ENCODE data around the gene PTPA. TPM values are rescaled to one million over a fixed set of nuclear protein-coding genes. Genes with fewer than 3 reads are reported as not detected.
A peak's percentile ranks its signal among the peaks of the same experiment; 100 is the strongest.

The PTPA gene
- total and polyA plus RNA-seq, 9 of the 15 experiments (the other 6 are each of a cell fraction or from before 2014, with no cell fraction given) = 1.7 to 121 (median 72.6) TPM

- TF ChIP-seq ARID4B (CRISPR knock-in tag; IDR thresholded peaks at IDR 0.05) (no peak), DPF2 (IDR thresholded peaks at IDR 0.05) (peak; percentile 80), CHD1 (IDR thresholded peaks at IDR 0.05; ENCODE audit: low read length) (peak; percentile 53), NR3C1 (CRISPR knock-in tag; IDR thresholded peaks at IDR 0.05) (no peak), TEAD4 (IDR thresholded peaks at IDR 0.05; ENCODE audit: low read length) (peak; percentile 69), TEAD4 (CRISPR knock-in tag; IDR thresholded peaks at IDR 0.05; ENCODE audit: borderline replicate concordance) (no peak), PTBP1 (IDR thresholded peaks at IDR 0.05; ENCODE audit: low read depth, low read length) (no peak), TAF1 (IDR thresholded peaks at IDR 0.05; ENCODE audit: control insufficient read depth, extremely low read depth, insufficient read depth, low read length, severe bottlenecking) (peak; percentile 79), ZNF263 (CRISPR knock-in tag; IDR thresholded peaks at IDR 0.05; ENCODE audit: borderline replicate concordance) (no peak), JUN (IDR thresholded peaks at IDR 0.05; ENCODE audit: borderline replicate concordance, low read depth, low read length) (peak; percentile 50; the same call in 1 of the 2 replicates), JUN (CRISPR knock-in tag; IDR thresholded peaks at IDR 0.05; ENCODE audit: borderline replicate concordance) (no peak; the same call in 1 of the 2 replicates), ZBTB40 (IDR thresholded peaks at IDR 0.05) (peak; percentile 80), ZBTB40 (CRISPR knock-in tag; IDR thresholded peaks at IDR 0.05) (no peak), ZBTB7A (IDR thresholded peaks at IDR 0.05; ENCODE audit: borderline replicate concordance, control insufficient read depth, low read depth, low read length) (0 out of 2 replicates have a peak, but pooled peaks have one; percentile 38), GABPB1 (CRISPR knock-in tag; IDR thresholded peaks at IDR 0.05) (peak; percentile 81)
Measured at GRCh38 chr9:129139993-129140396, 28.8 kb downstream of the PTPA start (continued).
